Activated CD4-positive, CD25-positive, alpha-beta regulatory T cell treated with anti-CD3 and anti-CD28 coated beads, Interleukin-2, amount 50 U/mL, for 24 hours (primary cell): ENCODE measurements around the gene PEPD.
A peak's percentile ranks its signal among the peaks of the same experiment; 100 is the strongest.

ENCODE experiments used
- ATAC-seq, 2 donors: fragments of 150-1000 bp; cut with Tn5 transposase; one replicate each; pipeline ENCODE4 v1.10.0; 2021; ENCODE audit warnings: mild to moderate bottlenecking in 1 of 2, moderate library complexity in 1 of 2

PEPD gene

DNA sequence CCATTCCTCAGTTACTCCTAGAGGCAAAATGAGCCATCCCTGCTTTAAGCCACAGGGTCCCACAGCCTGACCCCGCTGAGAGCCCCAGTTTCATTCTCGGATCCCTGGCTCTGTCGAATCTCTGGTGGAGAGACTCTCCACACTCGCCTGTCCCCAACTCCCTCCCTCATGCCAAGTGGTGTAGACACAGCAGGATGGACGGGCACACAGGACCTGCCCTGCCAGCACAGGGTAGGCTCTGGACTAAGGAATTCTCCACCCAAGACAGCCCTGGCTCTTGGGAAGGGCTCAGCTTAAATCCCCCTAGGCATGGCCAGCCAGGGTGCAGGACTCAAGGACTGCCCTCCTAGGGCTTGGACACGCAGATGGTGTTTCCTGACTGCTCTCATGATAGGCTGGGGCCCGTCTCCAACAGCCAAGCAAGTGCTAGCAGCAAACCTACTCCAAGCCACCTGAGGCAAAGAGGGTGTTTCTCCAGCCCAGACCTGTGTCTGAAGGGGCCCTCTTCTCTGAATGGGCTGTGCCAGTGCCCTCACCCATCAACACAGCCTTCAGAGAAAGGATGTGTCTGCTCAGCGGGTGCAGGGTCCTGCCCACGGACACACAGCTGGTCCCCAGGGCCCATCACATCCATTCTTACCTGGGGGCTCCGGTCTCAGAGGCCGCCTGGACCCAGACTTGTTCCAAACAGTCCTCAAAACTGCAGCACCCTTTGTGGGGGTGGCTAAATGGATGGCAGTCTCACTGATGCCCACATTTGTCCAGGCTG, 65.3 kb downstream of the PEPD start:
- ATAC-seq: peak in 1 of 2 donors; percentile 9

DNA sequence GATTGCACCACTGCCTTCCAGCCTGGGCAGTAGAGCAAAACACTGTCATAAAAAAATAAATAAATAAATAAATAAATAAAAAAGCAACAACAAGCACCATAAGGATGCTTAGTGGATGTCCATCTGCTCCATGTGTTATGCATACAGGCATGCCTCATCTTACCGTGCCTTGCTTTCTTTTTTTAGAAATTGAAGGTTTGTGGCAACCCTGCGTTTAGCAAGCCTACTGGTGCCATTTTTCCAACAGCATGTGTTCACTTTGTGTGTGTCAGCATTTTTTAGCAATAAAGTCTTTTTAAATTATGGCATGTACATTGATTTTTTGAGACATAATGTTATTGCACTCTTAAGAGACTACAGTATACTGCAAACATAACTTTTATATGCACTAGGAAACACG, 68.3 kb downstream of the PEPD start:
- no peak for ATAC-seq

DNA sequence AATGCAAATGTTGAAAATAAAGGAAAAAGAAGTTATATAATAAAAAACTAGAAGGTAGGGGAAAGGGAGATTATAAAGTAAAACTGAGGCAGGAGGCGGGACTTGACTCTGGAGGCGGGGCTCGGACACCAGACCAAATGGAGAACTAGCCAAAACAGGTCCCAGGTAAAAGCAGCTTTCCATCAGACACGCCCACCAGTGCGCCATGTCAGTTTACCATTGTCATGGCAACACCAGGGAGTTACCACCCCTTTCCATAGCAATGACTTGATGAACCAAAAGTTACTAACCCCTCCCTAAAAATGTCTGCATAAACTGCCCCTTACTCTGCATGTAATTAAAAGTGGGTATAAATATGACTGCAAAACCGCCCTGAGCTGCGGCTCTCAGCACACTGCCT, 70.9 kb downstream of the PEPD start:
- ATAC-seq: no peak

DNA sequence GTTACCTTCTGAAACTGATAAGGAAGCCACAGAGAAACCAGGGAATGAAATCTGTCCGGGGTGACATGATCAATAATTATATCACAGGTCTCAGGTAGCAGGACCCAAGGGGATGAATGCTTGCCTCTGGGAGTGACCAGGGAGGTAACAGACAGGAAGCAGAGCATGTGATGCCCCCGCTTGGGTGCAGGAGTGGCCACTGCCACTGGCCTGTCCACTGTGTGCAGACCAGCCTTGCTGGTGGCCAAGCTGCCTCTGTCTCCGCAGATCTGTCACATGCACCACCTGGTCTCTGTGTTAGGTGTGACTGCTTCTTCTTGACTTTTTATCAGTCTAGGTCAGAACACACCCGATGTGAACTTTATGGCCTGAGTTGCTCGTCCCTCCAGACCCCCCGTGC, 71.8 kb downstream of the PEPD start:
- no peak for ATAC-seq

DNA sequence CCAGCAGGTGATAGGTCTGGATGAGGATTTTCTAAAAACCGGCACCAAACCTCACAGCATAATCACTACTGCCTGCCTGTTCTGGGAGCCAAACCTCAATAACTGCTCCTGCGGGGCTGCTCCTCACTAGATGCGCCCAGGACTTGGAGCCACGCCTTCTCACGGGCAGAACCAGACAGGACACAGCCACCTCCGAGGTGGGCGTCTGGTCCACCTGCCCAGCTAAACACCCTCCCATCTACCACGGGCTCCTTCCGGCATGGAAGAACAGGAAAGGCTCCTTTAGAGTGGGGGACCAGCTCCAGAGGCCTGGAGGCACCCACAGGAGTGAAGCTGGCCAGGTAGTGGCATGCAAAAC, 73.5 kb downstream of the PEPD start:
- no peak for ATAC-seq

DNA sequence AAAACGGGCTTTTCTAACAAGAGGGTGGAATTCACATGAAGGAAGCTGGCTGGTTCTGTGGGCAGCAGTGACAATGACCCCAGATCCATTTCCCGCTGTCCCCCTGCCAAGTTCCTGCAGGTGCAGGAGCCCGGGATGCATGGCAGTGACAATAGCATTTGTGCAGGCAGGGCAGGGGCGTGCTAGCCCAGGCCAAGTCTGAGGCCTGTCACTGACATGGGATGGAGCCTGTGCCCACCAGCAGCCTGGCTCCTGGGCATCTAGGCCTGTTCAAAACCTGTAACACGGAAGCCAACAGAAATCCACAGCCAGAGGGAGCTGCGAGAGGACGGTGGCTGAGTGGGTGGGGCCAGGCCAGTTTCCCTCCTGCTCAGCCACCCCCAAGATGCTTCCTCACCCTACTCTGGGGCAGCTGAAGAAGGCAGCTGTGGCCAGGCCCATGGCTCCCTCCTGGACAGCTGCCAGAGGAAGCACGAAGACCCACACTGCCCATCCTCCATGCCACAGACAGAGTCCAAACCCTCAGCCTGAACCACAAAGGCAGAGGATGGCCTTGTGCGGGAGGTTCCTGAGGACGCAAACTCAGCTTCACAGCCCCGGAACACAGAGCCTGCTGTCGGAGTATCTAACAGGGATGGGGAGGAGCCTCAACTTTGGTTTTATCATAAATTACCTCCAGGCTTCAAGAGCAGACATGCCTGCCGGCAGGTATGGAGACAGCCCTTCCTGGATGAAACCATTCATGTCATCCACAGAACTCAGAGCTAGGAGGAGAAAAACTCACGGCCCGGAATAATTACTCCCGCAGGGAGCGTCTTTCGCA, 74.0 kb downstream of the PEPD start:
- no peak for ATAC-seq

DNA sequence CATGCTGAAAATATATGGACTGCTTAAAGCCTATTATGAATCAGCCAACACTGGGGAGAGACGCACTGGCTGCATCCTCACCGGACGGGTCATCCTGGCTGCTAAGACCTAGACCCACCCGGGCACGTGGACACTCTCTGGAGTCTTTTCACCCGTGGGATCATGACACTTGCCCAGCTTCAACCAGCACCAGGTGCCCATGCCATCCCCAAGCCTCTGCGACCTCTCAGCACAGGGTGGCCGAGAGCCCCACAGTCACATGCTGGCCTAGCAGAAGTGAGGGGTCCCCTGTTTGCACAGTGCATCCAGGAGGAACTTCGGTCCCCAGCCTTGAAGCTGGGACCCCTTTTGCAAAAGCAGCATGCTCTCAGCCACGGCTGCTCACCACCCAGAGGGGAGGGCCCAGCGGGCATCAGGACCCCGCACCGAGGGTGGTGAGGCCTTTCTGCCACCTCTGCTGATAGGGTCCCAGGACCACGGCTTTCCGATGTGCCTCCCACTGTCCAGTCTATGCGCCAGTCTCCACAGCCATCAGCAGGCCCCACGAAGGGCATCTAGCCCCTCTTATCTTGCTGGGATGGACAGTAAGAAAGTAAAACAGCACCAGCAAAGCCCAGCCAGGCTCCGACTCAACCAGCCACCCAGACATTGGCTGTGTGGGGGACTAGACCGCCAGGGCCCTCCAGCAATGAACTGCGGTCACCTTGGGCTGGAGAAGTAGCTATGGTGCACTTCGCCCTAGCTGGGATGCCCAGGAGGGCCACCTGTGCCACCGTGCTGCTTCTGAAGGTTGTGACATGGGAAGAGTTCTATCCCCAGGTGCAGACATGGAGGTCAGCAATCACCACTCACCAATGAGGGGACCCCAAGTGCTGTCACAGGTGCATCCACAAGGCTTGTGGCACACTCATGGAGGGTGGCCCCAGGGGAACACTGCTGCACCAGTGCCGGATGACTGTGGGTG, 75.0 kb downstream of the PEPD start:
- no peak for ATAC-seq

DNA sequence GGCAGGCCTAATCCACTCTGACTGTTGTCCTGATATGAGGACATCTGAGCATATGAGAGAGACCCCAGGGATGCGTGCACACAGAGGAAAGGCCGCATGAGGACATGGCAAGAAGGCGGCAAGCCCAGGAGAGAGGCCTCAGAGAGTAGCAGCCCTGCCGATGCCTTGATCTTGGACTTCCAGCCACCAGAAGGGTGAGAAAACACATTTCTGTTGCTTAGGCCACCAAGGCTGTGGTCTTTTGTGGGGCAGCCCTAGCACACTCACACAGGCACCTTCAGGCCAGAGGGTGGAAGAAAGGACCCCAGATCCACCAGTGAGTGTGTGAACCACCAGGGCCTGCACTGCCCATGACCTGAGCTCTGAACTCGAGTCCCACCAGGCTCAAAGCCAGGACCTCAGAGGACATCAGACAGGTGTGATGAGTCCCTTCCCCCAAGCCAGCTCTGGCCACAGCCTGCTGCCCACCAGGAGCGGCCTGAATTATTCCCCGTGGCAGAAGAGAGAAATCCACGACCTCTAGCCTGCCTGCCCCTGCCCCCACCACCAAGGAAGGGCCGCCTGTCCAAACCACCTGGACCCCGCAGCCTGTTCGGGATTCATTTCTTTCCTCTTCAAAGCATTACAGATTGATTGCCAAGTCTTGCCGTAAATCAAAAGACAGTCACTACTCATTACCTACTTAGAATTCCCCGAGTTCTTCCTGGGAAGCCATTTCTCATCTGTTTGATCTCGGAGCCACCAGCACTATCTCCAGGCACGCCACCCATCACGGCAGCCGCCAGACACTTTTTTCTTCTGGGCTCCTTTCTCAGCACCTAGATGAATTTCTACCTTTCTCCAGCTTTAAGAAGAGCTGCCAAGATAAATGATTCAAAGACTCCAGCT, 75.9 kb downstream of the PEPD start:
- ATAC-seq: no peak

DNA sequence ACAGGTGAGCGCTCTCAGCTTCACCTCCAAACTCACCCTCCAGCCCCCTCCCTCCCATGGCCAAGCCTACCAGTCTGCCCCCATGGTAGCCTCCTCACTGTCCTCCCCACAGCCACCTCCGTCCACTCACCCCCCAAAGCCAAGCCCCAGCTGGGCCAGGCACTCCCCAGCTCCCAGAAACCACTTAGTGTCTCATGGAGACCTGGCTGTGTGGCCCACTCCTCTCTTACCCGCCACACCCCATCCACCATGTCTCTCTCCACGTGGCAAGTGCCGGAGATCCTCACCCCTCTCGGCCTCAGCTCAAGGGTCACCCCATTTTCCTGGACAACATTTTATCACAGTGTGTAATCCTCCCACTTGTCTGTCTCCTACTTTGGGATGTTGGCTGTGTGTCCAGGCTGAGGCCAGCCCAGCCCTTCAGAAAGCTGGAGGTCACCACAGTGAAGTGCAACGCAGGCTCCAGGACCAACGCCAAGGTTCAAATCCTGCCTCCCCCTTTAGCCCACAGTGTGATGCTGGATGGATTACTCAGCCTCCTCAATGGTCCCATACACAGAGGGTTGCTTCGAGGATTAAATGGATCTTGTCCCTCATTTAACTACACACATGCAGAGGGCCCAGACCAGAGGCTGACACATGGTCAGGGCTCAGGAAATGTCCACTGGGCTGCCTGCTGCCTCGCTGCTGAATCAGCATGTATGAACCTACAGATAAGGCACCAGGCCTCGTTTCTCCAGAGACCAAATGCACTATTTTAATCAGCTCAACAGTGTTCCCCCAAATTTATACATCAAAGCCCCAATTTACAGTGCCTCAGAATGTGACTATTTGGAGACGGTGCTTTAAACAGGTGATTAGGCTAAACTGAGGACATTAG, 76.8 kb downstream of the PEPD start:
- no peak for ATAC-seq

DNA sequence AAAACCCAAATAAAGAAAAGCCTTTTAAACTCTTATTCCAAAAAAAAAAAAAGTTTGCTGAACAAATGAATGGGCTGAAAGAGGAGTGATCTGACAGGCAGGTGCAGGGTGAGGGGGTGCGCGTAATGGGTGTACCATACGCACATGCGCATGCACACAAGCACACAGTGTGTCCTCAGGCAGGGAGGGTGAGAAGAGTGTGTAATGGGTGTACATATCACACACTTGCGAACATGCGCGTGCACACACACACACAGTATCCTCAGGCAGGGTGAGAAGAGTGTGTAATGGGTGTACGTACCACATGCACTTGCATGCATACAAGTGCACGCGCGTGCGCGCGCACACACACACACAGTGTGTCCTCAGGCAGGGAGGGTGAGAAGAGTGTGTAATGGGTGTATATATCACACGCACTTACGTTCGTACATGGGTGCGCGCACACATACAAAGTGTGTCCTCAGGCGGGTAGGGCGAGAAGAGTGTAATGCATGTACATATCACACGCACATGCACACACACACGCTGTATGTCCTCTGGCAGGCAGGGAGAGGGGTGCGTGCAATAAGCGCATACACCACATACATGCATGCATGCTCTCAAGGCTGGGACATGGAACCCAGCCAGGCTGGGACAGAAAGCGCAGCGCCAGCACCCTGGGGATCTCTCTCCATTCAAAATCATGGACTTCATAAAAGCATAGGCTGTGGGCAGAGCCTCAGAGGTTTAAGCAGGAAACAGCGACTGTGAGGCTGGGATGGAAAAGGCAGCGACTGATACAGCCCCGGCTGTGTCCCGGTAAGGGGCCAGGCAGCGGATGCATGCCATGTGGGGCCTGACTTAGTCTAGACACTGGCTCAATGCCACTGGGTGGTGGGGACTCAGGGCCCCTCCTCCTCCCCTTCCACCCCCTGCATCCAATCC, 77.7 kb downstream of the PEPD start:
- ATAC-seq: no peak

DNA sequence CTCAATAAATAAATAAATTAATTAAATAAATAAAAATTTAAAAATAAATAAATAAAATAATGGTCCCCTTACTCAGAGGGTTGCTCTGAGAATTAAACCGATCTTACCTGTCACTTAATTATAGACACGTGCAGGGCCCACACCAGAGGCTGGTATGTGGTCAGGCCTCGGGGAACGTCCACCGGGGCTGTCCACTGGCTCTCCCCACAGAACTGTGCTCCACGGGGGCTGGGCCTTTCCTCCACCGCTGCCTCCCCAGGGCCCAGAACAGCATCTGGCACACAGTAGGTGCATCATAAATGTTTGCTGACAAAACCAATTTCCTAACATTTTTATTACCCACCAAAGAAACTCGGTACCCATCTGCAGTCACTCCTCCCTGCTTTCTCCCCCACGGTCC, 78.9 kb downstream of the PEPD start:
- ATAC-seq: no peak

DNA sequence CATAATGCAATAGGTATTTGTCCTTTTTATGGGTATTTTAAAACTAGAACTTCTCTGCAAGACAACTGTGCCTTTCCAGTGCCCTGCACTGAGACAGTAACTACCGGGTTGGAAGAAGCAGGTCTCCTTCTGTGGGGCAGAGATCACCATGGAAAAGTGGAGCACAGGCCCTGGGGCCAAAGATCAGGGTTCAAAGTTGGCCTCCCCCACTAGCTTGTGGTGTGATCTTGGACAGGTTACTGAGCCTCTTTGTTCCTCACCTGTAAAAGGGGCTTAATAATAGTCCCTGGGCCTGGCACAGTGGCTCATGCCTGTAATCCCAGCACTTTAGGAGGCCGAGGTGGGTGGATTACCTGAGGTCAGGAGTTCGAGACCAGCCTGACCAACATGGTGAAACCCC, 79.8 kb downstream of the PEPD start:
- no peak for ATAC-seq

DNA sequence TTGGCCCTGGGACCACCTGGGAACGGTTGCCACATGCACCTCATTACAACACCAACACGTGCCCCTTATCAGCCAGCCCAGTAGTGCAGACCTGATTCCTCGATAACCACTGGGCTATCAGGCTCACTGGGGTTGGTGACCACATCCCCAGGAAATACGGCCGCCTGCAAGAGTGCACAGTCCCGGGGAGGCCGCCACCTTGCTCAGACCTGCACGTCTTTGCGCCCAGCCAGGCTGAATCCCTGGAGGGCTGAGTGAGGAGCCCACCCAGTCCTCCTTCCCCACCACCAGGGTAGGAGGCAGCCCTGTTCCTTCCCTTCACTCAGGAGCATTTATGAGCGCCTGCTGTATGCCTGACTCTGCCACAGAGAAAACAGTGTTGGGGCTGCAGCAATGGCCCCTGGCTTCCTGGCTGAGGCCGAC, 80.3 kb downstream of the PEPD start:
- ATAC-seq: no peak

DNA sequence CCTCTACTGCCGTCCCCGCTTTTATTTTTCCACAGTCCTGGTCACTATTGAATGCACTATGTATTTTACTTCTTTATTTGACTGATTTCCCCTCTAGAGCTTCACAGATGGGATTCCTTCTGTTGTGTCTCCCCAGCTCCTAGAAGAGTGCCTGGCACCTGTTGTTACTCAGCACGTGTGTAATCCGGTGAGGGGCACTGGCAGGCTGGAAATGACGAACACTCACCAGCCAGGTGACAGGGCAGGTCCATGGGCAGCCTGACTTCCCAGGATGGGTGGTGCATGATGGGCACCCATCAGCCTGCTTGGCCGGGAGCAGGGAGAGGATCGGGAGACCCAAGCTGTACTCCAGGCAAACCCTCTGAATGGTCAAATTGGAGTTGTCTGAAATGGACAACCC, 80.9 kb downstream of the PEPD start:
- ATAC-seq: no peak

DNA sequence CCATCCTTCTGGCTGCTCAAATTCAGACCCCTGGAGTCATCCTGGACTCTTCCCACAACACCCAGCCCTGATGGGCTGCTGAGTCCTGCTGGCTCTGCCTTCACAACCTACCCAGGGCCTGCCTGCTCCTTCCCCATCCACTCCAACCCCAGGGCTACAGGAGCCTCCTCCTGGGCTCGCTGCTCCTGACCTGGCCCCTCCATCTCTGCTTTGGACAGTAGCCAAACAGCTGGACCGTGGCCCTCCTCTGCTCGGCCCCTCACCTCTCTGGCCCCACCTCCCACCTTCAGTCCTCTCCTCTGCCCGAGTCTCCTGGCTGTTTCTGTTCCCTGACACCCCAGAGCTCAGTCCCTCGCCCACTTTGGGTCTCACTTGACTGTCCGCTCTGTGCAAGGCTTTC, 81.3 kb downstream of the PEPD start:
- ATAC-seq: no peak

DNA sequence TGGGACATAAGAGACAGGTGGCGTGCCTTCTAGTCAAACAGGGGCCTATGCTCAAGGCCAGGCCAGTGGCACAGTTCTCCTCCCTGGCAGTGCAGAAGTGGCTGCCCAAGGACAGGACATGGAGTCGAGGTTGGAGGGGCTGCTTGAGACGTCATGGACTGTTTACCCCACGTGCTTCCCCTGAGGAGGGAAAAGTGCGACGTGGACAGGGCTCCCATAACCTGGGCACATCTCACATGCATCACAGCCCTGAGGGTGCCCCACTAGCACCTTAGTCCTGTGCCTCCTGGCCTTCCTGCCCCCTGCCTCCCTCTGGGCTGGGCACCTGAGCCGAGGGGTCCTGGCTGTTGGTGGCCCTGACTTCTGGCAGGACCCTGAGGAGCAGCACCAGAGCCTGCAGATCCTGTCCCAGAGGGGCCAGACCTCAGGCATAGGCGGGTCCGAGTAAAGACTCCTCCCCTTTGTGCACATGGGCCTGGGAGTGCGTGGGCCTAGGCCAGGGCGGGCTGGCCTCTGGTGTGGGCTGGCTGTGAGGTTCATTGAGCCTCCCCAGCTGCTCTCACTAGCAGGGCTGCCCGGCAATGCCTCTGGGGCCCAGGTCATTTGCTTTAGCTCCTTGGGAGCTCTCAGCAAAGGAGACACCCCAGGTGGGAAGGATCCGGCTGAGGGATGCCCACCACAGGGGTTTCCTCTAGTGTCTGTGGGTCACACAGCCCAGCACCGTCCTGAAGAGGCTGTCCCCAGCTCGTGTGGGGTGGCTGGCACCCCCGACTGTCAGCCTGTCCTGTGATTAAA, 82.4 kb downstream of the PEPD start:
- no peak for ATAC-seq

DNA sequence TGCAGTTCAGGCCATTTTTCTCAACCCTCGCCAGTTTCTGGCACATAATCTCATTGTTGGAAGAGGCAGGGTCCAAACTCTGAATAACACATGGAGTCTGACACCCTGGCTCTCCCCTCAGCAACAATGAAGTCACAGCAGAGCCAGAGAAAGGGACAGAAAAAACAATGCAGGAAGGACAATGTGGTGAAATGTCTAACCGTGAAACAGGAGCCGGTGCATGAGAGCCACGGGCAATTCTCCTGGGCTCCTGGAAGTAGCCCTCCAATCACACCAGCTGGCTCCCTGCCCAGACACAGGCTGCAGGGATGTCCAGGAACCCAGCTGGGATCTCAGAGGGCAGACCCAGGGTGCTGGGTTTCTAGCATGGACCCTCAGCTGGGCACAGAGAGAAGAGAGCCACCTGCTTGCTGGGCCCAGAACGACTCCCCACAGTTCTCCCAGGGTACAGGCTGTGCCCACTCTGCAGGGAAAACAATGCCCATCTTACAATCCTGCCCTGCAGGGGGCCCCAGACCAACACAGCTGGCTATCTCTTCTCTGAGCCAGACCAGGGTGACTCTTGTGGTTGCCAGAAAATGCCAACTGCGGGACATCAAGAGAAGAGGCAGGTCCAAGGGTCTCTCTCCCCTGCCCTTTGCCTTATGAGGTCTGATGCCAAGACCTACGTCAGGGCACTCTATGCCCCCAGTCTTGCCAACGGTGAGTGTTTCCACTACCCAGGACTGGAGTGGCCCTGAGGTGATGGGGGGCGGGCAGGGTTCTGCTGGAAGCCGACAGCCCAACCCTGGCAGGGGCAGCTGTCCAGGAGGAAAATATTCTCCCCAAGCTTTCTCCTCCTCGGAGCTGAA, 83.5 kb downstream of the PEPD start:
- no peak for ATAC-seq

DNA sequence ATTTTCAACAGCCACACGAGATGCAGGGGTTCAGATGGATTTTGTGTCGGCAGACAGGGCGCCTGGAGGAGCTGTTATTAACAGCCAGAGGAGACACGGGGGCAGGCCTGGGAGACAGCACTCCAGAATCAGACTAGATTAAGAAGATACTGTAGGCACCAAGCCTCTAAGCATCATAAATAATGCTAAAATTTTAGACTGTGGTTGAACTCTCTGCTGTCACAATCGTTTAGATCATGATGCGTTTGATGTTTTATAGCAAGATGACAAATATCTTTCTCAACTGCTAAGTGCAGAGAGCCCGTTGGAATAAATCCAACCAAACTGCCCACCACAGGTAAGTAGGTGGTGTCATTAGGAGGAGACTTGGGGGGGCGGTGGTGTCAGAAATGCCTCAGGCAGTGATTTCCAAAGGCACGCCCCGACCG, 84.2 kb downstream of the PEPD start:
- ATAC-seq: no peak
